ENCODE data around the gene ABCA5. TPM values are rescaled to one million over a fixed set of nuclear protein-coding genes. Genes with fewer than 3 reads are reported as not detected.
"Not testable (repeated sequence)": the region's sequence is repeated elsewhere in the genome, so short reads cannot be mapped to it uniquely, and the experiment has no call there.

Gene ABCA5
- total RNA-seq, 1 experiment from 2014 or later = 1.9 TPM

DNA sequence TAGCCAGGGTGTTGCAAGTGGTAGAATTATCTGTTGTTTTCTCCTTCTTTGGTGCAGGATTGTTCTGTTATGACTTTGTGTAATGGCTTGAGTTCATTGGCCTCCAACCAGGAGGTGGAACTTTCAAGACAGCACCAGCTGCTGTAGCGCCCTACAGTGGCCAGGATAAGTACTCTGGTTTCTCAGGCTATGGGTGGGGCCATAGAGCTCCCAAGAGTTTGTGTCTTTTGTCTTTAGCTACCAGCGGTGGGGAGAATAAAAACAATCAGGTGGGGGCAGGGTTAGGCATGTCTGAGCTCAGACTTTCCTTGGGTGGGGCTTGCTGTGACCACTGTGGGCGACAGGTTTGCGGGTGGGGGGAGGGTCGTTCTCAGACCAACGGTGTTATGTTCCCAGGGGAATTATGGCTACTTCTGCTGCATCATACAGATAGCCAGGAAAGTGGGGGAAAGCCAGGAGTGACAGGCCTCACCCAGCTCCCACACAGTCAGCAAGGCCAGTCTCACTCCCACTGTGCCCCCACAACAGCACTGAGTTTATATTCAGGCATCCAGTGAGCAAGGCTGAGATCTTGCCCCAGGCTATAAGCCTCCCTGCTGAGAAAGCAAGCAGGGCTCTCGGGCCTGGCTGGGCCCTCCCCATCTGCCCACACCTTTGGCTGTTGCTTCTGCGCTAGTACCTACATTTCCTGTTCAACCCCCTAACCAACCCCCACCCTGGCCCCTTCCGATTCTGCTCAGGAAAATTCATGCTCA, 113.7 kb downstream of the ABCA5 start:
- no peak for DNase-seq (ENCODE audit: low spot score)

DNA sequence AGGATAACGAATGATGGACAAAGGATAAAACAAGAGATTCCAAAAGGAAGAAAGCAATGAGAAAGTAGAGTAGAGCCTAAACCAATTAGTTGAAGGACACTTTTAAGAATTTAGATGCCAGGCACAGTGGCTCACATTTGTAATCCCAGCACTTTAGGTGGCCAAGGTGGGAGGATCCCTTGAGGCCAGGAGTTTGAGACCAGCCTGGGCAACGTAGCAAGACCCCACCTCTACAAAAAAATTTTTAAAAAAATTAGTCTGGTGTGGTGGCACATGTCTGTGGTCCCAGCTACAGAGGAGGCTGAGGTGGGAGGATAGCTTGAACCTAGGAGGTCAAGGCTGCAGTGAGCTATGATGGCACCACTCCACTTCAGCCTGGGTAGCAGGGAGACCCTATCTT, 118.3 kb downstream of the ABCA5 start:
- DNase-seq (ENCODE audit: low spot score) = no peak

- no peak for DNase-seq (ENCODE audit: low spot score)
Observed at GRCh38 chr17:69207151-69207550, 119.8 kb downstream of the ABCA5 start.

DNA sequence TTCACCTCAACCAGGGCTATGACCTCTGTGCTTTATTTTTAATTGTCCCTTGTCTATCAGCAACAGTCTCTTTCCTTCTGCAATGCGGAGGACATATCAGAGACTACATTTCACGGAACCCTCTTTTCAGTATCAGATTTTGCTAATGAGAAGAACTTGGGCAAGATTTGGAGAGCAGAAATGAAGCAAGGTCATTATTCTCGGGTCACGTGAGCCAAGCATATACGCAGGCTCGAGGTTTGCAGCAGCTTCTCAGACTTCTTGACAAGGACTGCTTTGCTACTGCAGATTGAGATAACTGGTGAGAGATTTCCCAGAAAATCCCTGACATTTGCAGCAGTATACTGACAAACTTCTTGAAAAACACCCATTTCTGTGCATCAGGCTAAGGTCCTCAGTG, 128.7 kb downstream of the ABCA5 start:
- no peak for DNase-seq (ENCODE audit: low spot score)

- DNase-seq (ENCODE audit: low spot score) = not testable (repeated sequence)
Observed at GRCh38 chr17:69196105-69196653, 130.8 kb downstream of the ABCA5 start.

Small RNA genes within 50 kb of the gene (small RNA-seq; reads per million reads assigned to genes)
- not detected for gene RF00561
- not detected for gene SNRPGP4

Other genes with a start within 250 kb of the ABCA5 start
- gene ABCA6, start 185.2 kb downstream of the ABCA5 start, total RNA-seq (2014; rRNA removed; shearing (Covaris generic)) = not detected in 2 replicates
- 0.25 and 0.29 TPM in 2 replicates for gene ABCA10, start 98.3 kb downstream of the ABCA5 start, total RNA-seq (2014; rRNA removed; shearing (Covaris generic))
- 5.3 and 7.0 TPM in 2 replicates for gene MAP2K6, start 87.6 kb upstream of the ABCA5 start, total RNA-seq (2014; rRNA removed; shearing (Covaris generic))

All from HT-29 (cell line).